ENCODE measurements around the gene MRPL39. TPM values are rescaled to one million over a fixed set of nuclear protein-coding genes. Genes with fewer than 3 reads are reported as not detected.

Gene MRPL39
- total and polyA plus RNA-seq, 2 of the 4 experiments (the other 2 are of a cell fraction), result 15.2 to 20.6 TPM

DNA sequence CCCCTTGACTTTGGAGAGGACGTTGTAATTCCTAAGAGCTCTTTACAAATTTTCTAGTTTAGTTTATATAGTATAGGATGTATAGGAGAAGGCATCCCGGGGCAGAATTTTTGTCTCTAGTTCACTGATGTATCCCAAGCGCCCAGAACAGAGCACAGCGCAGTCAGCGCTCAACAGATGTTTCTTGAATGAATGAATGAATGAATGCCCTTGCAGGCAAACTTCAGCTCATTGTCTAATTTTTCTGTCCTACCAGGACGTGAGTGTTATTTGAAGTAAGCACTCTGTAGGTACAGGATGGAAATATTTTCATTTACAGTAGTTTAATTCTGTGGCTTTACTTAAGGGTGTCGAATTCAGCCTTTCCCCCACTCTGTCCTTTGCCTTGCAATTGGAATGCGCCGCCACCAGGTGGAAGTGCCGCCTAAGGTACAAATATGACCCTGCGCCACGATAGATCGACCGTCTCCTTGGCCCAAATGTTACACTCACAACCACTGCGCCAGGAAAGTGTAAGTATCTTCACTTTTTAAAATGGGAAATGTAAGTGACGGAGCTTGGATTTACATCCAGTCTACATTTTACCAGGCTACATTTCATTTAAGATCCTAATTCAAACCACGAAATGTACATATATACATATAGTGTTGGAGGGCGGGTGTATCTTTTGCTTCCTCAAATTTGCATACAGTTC, 910 bp upstream of the MRPL39 start (continued):
- 0 out of 2 replicates have a peak, but pooled peaks have one; percentile 2 for TF ChIP-seq MAFK (IDR thresholded peaks at IDR 0.05; ENCODE audit: low read depth, low read length)
- TF ChIP-seq RCOR1 (IDR thresholded peaks at IDR 0.05; ENCODE audit: insufficient replicate concordance, low read length), result peak; percentile 31

GRCh38 chr21:25589887-25590286, 17.4 kb downstream of the MRPL39 start:
- dilution Hi-C loops (cut with HindIII; ENCODE audit: low sequenced_read_pairs, unreplicated experiment), result no loop called here
- Histone ChIP-seq H3K9me3 (ENCODE audit: control insufficient read depth, insufficient read depth, low read length) (no peaks in the 10 kb centered on the region), H3K4me2 (ENCODE audit: low read depth, low read length) (no peak overlapping the region), H2AK5ac (ENCODE audit: low read depth, low read length) (no peak overlapping the region), H3K14ac (replicated peaks; ENCODE audit: low read depth, low read length) (no peak overlapping the region), H3K27ac (ENCODE audit: insufficient read depth, low read length) (no peak overlapping the region), H3K4me1 (ENCODE audit: control insufficient read depth, insufficient read depth, low read length) (no peaks in the 10 kb centered on the region), H4K91ac (ENCODE audit: insufficient read depth, low read depth, low read length) (no peak overlapping the region), H2AFZ (replicated peaks; ENCODE audit: low read length, poor library complexity) (no peak overlapping the region), H3K79me1 (ENCODE audit: low read depth in 1 of 2, low read length in 2 of 2) (peaks cover 0 to 4% of the 10 kb centered on the region in 2 experiments; a peak in 1 of 4 replicates), H4K8ac (ENCODE audit: low read depth in 2 of 2, low read length in 2 of 2) (no peak overlapping the region), H3K56ac (ENCODE audit: extremely low read depth, insufficient read depth, low read length) (no peak overlapping the region), H4K5ac (ENCODE audit: low read depth, low read length) (no peak overlapping the region), H3K4me3 (ENCODE audit: insufficient read depth, low read depth, low read length) (no peak overlapping the region), H2BK120ac (ENCODE audit: low read depth, low read length) (no peak overlapping the region), H3K9ac (ENCODE audit: low read depth, low read length) (no peak overlapping the region), H2BK15ac (ENCODE audit: low read depth, low read length) (no peak overlapping the region), H2BK5ac (ENCODE audit: low read depth, low read length, poor library complexity, severe bottlenecking) (no peak overlapping the region), H2AK9ac (replicated peaks; ENCODE audit: low read depth, low read length, poor library complexity) (no peak overlapping the region), H4K20me1 (ENCODE audit: insufficient read depth, low read length) (no peaks in the 10 kb centered on the region), H2BK20ac (ENCODE audit: low read depth, low read length) (no peak overlapping the region), H3K18ac (ENCODE audit: low read depth, low read length) (no peak overlapping the region), H3K23ac (ENCODE audit: low read depth, low read length) (no peak overlapping the region), H3K9me1 (ENCODE audit: insufficient read depth, low read length) (0 out of 2 replicates have a peak, but pooled peaks cover 3% of the 10 kb centered on the region), H3K4ac (ENCODE audit: low read depth, low read length) (no peak overlapping the region), H3K27me3 (ENCODE audit: control insufficient read depth, insufficient read depth, low read length) (no peaks in the 10 kb centered on the region), H3K36me3 (ENCODE audit: control insufficient read depth, insufficient read depth, low read length) (peaks cover 19% of the 10 kb centered on the region)
- intact Hi-C loops (cut with micrococcal nuclease), result no loop called here
- CTCF ChIA-PET, result no interaction called here
- in situ Hi-C loops (cut with MboI; ENCODE audit: low sequenced_read_pairs), result no loop called here
- no peak for DNase-seq
- POLR2A ChIA-PET (ENCODE audit: unreplicated experiment), result no interaction called here
- WGBS, 2 experiments (ENCODE audit: extremely low coverage in 2 of 2, insufficient read length in 1 of 2), result no CpG with 5 or more reads among the region's 1 CpG
- no peak for ATAC-seq (ENCODE audit: low read depth)
- no TSS peak for BruUV-seq (replicated peaks)
- TF ChIP-seq USF2 (IDR thresholded peaks at IDR 0.05; ENCODE audit: low read depth, low read length), result no peak
- TF ChIP-seq RAD21 (IDR thresholded peaks at IDR 0.05; ENCODE audit: low read length), result no peak
- no peak for TF ChIP-seq RCOR1 (IDR thresholded peaks at IDR 0.05; ENCODE audit: insufficient replicate concordance, low read length)
- TF ChIP-seq CEBPB (IDR thresholded peaks at IDR 0.05; ENCODE audit: low read depth, low read length), result no peak
- TF ChIP-seq POLR2A (IDR thresholded peaks at IDR 0.05; ENCODE audit: low read depth, low read length), result no peak
- TF ChIP-seq MAZ (IDR thresholded peaks at IDR 0.05; ENCODE audit: borderline replicate concordance, low read depth, low read length), result no peak
- no peak for TF ChIP-seq ELK1 (IDR thresholded peaks at IDR 0.05; ENCODE audit: borderline replicate concordance, low read depth, low read length)
- TF ChIP-seq FOS (IDR thresholded peaks at IDR 0.05; ENCODE audit: low read depth, low read length), result no peak
- no peak for TF ChIP-seq SMC3 (IDR thresholded peaks at IDR 0.05; ENCODE audit: low read depth, low read length)
- TF ChIP-seq MAFK (IDR thresholded peaks at IDR 0.05; ENCODE audit: low read depth, low read length), result no peak
- no peak for TF ChIP-seq CHD1 (IDR thresholded peaks at IDR 0.05; ENCODE audit: low read depth, low read length)
- no peak for TF ChIP-seq NFE2L2 (IDR thresholded peaks at IDR 0.05; ENCODE audit: low read depth, low read length)
- no peak for TF ChIP-seq MXI1 (IDR thresholded peaks at IDR 0.05; ENCODE audit: borderline replicate concordance, low read depth, low read length)
- TF ChIP-seq BHLHE40 (IDR thresholded peaks at IDR 0.05; ENCODE audit: low read depth, low read length), result no peak
